ENCODE results near the gene MEGF6.

GRCh38 chr1:3506041-3506440, 105.3 kb downstream of the MEGF6 start:
- TF ChIP-seq POLR2A (IDR thresholded peaks at IDR 0.05; ENCODE audit: low read length): no peak
- no peak for TF ChIP-seq GATA1 (IDR thresholded peaks at IDR 0.05; ENCODE audit: low read depth, low read length)

Measured in erythroblast (primary cell).